HCT116 (cell line): ENCODE measurements around the gene SLC30A4. TPM values are rescaled to one million over a fixed set of nuclear protein-coding genes. Genes with fewer than 3 reads are reported as not detected.
"Not testable (repeated sequence)": the region's sequence is repeated elsewhere in the genome, so short reads cannot be mapped to it uniquely, and the experiment has no call there.

Source experiments
- ATAC-seq: fragments of 200-7000 bp; cut with Tn5 transposase; 2 replicates; pipeline ENCODE4 v1.9.1; 2020; ENCODE audit warnings: mild to moderate bottlenecking, moderate library complexity
- BruUV-seq: library from RNA; stranded (reverse); fragments of 400-500 nt; replicated peaks from 2 replicates; lab custom pipeline; 2021; lab: Mats Ljungman, UMichigan
- CTCF ChIA-PET: fragments of 300-600 bp; sonication (Branson Sonifier 250); formaldehyde crosslinking; loops from one replicate; lab custom pipeline; 2021; ENCODE audit warnings: antibody characterized with exemption; lab: Charles Lee
- POLR2A ChIA-PET: fragments of 300-600, 350-600 bp; sonication (Branson Sonifier 250); formaldehyde crosslinking; loops from one replicate; lab custom pipeline; 2021; ENCODE audit warnings: antibody characterized with exemption; lab: Charles Lee
- RAD21 ChIA-PET, 2 experiments: fragments of 300-600 bp; sonication (Branson Sonifier 250); formaldehyde crosslinking; loops; one replicate each; lab custom pipeline; 2023; ENCODE audit warnings: low total read pairs in 2 of 2; ENCODE audit not compliant: uncharacterized antibody in 2 of 2, unreplicated experiment in 2 of 2, low non-redundant PET in 1 of 2; lab: Charles Lee
- DNase-seq: peaks from one replicate; pipeline ENCODE4 v3.0.0-alpha.2; 2010; ENCODE audit warnings: low read depth, low spot score
- H2AFZ ChIP-seq: fragments of 200-600 bp; shearing (Covaris generic), sonication (generic); 2 replicates; pipeline ENCODE4 v1.6.1; 2017; ENCODE audit warnings: low read depth, mixed run types, mixed read lengths, antibody characterized with exemption, low read length; ENCODE audit not compliant: poor library complexity, severe bottlenecking
- H3K27ac ChIP-seq: 2 replicates; pipeline ENCODE4 v1.5.1; 2012; ENCODE audit warnings: low read depth, low read length
- H3K27me3 ChIP-seq: fragments of 200-600 bp; sonication (generic); 2 replicates; pipeline ENCODE4 v1.6.1; 2016; ENCODE audit warnings: mixed run types, low read length, mixed read lengths; ENCODE audit not compliant: insufficient read depth
- H3K36me3 ChIP-seq, 2 experiments: fragments of 200-500 bp in 1 of 2; fragments of 200-600 bp in 1 of 2; sonication (Bioruptor generic) in 1 of 2; sonication (generic) in 1 of 2; 2 replicates each; pipeline versions ENCODE4 v1.5.1 to v1.6.1; 2014 to 2016; ENCODE audit warnings: low read length in 2 of 2, inconsistent platforms in 1 of 2, mixed read lengths in 1 of 2, mixed run types in 1 of 2; ENCODE audit not compliant: insufficient read depth in 2 of 2, control insufficient read depth in 1 of 2
- H3K4me1 ChIP-seq, 2 experiments: fragments of 200-600 bp in 1 of 2; sonication (generic) in 1 of 2; 2 replicates each; pipeline versions ENCODE4 v1.5.1 to v1.6.1; 2012 to 2017; ENCODE audit warnings: low read length in 2 of 2, inconsistent platforms in 1 of 2, mild to moderate bottlenecking in 1 of 2, mixed read lengths in 1 of 2, mixed run types in 1 of 2, moderate library complexity in 1 of 2; ENCODE audit not compliant: insufficient read depth in 2 of 2, control insufficient read depth in 1 of 2
- H3K4me2 ChIP-seq: fragments of 200-600 bp; sonication (generic); 2 replicates; pipeline ENCODE4 v1.6.1; 2017; ENCODE audit warnings: mixed run types, low read length, mixed read lengths
- H3K4me3 ChIP-seq, 2 experiments: fragments of 200-600 bp in 1 of 2; sonication (generic) in 1 of 2; replicated peaks in 1 of 2; 2 replicates each; pipeline ENCODE4 v1.5.1; 2011 to 2016; ENCODE audit warnings: low read length in 2 of 2, control low read depth in 1 of 2, low read depth in 1 of 2, mild to moderate bottlenecking in 1 of 2, mixed read lengths in 1 of 2, mixed run types in 1 of 2
- H3K79me2 ChIP-seq: fragments of 200-600 bp; sonication (generic); 2 replicates; pipeline ENCODE4 v1.6.1; 2017; ENCODE audit warnings: mild to moderate bottlenecking, mixed run types, low read length, moderate library complexity, mixed read lengths; ENCODE audit not compliant: insufficient read depth
- H3K9ac ChIP-seq: fragments of 200-600 bp; sonication (generic); 2 replicates; pipeline ENCODE4 v1.6.1; 2016; ENCODE audit warnings: low read length, mixed read lengths
- H3K9me2 ChIP-seq: fragments of 200-600 bp; sonication (generic), shearing (Covaris generic); 2 replicates; pipeline ENCODE4 v1.6.1; 2017; ENCODE audit warnings: mixed run types, mild to moderate bottlenecking, moderate library complexity; ENCODE audit not compliant: insufficient read depth
- H3K9me3 ChIP-seq, 2 experiments: fragments of 200-500 bp in 1 of 2; fragments of 200-600 bp in 1 of 2; sonication (Bioruptor generic) in 1 of 2; sonication (generic) in 1 of 2; 2 replicates each; pipeline ENCODE4 v1.6.1; 2014 to 2017; ENCODE audit warnings: low read length in 2 of 2, mixed read lengths in 2 of 2, inconsistent platforms in 1 of 2, low read depth in 1 of 2, mild to moderate bottlenecking in 1 of 2, mixed run types in 1 of 2, moderate library complexity in 1 of 2; ENCODE audit not compliant: control insufficient read depth in 1 of 2, insufficient read depth in 1 of 2
- H4K20me1 ChIP-seq: fragments of 200-600 bp; sonication (generic), shearing (Covaris generic); 2 replicates; pipeline ENCODE4 v1.6.1; 2017; ENCODE audit warnings: mixed run types, mild to moderate bottlenecking, moderate library complexity; ENCODE audit not compliant: insufficient read depth
- CEBPB ChIP-seq: IDR thresholded peaks from 2 replicates; pipeline ENCODE4 v1.6.1; 2012; ENCODE audit warnings: low read depth
- ELF1 ChIP-seq: IDR thresholded peaks from 2 replicates; pipeline ENCODE4 v1.6.1; 2012; ENCODE audit warnings: low read depth, borderline replicate concordance
- FOSL1 ChIP-seq: IDR thresholded peaks from 2 replicates; pipeline ENCODE4 v1.6.1; 2012; ENCODE audit warnings: low read depth
- RAD21 ChIP-seq: IDR thresholded peaks from 2 replicates; pipeline ENCODE4 v1.6.1; 2012; ENCODE audit warnings: low read depth, mild to moderate bottlenecking
- SRF ChIP-seq: IDR thresholded peaks from 2 replicates; pipeline ENCODE4 v1.6.1; 2012; ENCODE audit warnings: low read depth
- TCF7L2 ChIP-seq: IDR thresholded peaks from 2 replicates; pipeline ENCODE4 v1.7.0; 2011; ENCODE audit warnings: borderline replicate concordance, inconsistent platforms; ENCODE audit not compliant: insufficient read depth, insufficient read length; ENCODE audit errors: extremely low read depth
- YY1 ChIP-seq: IDR thresholded peaks from 2 replicates; pipeline ENCODE4 v1.6.1; 2011; ENCODE audit warnings: low read length, low read depth, moderate library complexity, mild to moderate bottlenecking; ENCODE audit not compliant: insufficient replicate concordance; ENCODE audit errors: extremely low read depth
- ZNF274 ChIP-seq: fragments of 200-500 bp; sonication (Bioruptor generic); IDR thresholded peaks from 2 replicates; pipeline ENCODE4 v1.6.1; 2014; ENCODE audit warnings: mild to moderate bottlenecking, low read depth, low read length, inconsistent platforms
- intact Hi-C: fragments of 100-400 bp; cut with micrococcal nuclease; formaldehyde crosslinking; loops from 2 replicates; pipeline ENCODE4 v1.10.0; 2022
- total RNA-seq: library from RNA; stranded (reverse); gene quantifications from one replicate; pipeline ENCODE4 v1.2.1, GENCODE V29; 2021; ENCODE audit not compliant: unreplicated experiment

Gene SLC30A4
- total RNA-seq, 1 experiment from 2014 or later = 2.7 TPM

GRCh38 chr15:45535486-45536042 lies 13.0 kb upstream of the SLC30A4 start:
- no peaks in the 10 kb centered on the region for H3K79me2 ChIP-seq

GRCh38 chr15:45534821-45535220 lies 12.3 kb upstream of the SLC30A4 start:
- no peak for ATAC-seq
- ChIA-PET RAD21 (no interaction called here), POLR2A (no interaction called here), CTCF (interaction anchor here (1.1 kb wide), 1 partner anchor 39 kb away, joined by 3 read pairs; no protein-coding TSS in a partner anchor)
- Histone ChIP-seq H3K9me3 (no peaks in the 10 kb centered on the region), H3K4me1 (no peaks in the 10 kb centered on the region), H4K20me1 (no peaks in the 10 kb centered on the region), H3K9ac (no peak overlapping the region), H3K4me2 (no peak overlapping the region), H2AFZ (no peak overlapping the region), H3K36me3 (no peaks in the 10 kb centered on the region), H3K4me3 (no peak overlapping the region), H3K27ac (no peak overlapping the region), H3K27me3 (no peaks in the 10 kb centered on the region), H3K9me2 (no peaks in the 10 kb centered on the region), H3K79me2 (no peaks in the 10 kb centered on the region)
- TF ChIP-seq CEBPB (no peak), FOSL1 (no peak), RAD21 (no peak), ELF1 (no peak), ZNF274 (no peak), YY1 (no peak), TCF7L2 (no peak)
- DNase-seq = no peak
- no TSS peak for BruUV-seq
- intact Hi-C loops = no loop called here

More at GRCh38 chr15:45535486-45536042, 13.0 kb upstream of the SLC30A4 start:
- ChIA-PET POLR2A (no interaction called here), RAD21 (no interaction called here), CTCF (interaction anchor here (0.5 to 1.1 kb wide), 2 partner anchors 38 to 190 kb away, joined by 3 to 4 read pairs; no protein-coding TSS in a partner anchor)
- no TSS peak for BruUV-seq
- ATAC-seq = no peak
- Histone ChIP-seq H3K36me3 (no peaks in the 10 kb centered on the region), H3K27ac (no peak overlapping the region), H3K4me1 (no peaks in the 10 kb centered on the region), H3K9me2 (no peaks in the 10 kb centered on the region), H2AFZ (no peak overlapping the region), H3K9ac (no peak overlapping the region), H3K4me3 (no peak overlapping the region), H4K20me1 (no peaks in the 10 kb centered on the region), H3K4me2 (no peak overlapping the region), H3K9me3 (no peaks in the 10 kb centered on the region), H3K27me3 (no peaks in the 10 kb centered on the region)
- TF ChIP-seq ZNF274 = no peak
- TF ChIP-seq SRF = no peak
- no peak for TF ChIP-seq TCF7L2
- intact Hi-C loops = no loop called here
- no peak for DNase-seq

GRCh38 chr15:45532892-45533291 lies 10.3 kb upstream of the SLC30A4 start:
- H3K4me1 ChIP-seq, intact Hi-C loops, DNase-seq, POLR2A ChIA-PET, CTCF ChIA-PET, H3K4me3 ChIP-seq, H3K9me3 ChIP-seq, H3K27me3 ChIP-seq, RAD21 ChIA-PET, H4K20me1 ChIP-seq, ATAC-seq, H3K27ac ChIP-seq, H3K9me2 ChIP-seq, H3K9ac ChIP-seq, BruUV-seq, H3K79me2 ChIP-seq, H3K36me3 ChIP-seq, H2AFZ ChIP-seq, H3K4me2 ChIP-seq: not testable (repeated sequence)
